ENCODE data around the gene MYO1A.

MYO1A gene

DNA sequence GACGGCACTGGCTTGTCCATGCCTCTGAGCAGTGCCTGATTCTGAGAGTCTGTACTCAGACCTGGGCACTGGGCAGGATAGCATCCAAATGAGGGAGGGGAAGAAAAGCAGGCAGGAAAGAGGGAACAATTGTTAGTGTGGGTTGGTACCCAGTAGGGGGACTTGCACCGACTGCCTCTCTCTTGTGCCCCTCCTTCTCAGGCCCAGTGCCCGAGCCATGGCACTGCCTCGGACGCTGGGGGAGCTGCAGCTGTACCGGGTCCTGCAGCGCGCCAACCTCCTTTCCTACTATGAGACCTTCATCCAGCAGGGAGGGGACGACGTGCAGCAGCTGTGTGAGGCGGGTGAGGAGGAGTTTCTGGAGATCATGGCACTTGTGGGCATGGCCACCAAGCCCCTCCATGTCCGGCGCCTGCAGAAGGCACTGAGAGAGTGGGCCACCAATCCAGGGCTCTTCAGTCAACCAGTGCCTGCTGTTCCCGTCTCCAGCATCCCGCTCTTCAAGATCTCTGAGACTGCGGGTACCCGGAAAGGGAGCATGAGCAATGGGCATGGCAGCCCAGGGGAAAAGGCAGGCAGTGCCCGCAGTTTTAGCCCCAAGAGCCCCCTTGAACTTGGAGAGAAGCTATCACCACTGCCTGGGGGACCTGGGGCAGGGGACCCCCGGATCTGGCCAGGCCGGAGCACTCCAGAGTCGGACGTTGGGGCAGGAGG lies 41.2 kb upstream of the MYO1A start:
- TF ChIP-seq EZH2 (IDR thresholded peaks at IDR 0.05; ENCODE audit: borderline replicate concordance, low read depth, low read length, severe bottlenecking) = no peak
- no peak for TF ChIP-seq CTCF (IDR thresholded peaks at IDR 0.05; ENCODE audit: borderline replicate concordance, extremely low read depth, low read length, poor library complexity, severe bottlenecking)
- no peak overlapping the region for H3K4me3 ChIP-seq (ENCODE audit: low read depth in 1 of 2, low read length in 2 of 2)
- no peak overlapping the region for H2AFZ ChIP-seq (ENCODE audit: low read depth, low read length)
- H3K27me3 ChIP-seq (ENCODE audit: insufficient read depth, low read length, poor library complexity) = no peaks in the 10 kb centered on the region
- ATAC-seq (ENCODE audit: insufficient read depth, low read depth) (no peak), DNase-seq (no peak)
- H3K9me3 ChIP-seq (ENCODE audit: insufficient read depth, low read length, severe bottlenecking) = no peaks in the 10 kb centered on the region
- peaks cover 11% of the 10 kb centered on the region for H3K79me2 ChIP-seq (ENCODE audit: insufficient read depth, low read length)
- peaks cover 16% of the 10 kb centered on the region for H4K20me1 ChIP-seq (ENCODE audit: insufficient read depth, low read length)
- H3K4me2 ChIP-seq (ENCODE audit: insufficient read depth, low read length) = 0 out of 2 replicates have a peak overlapping the region, but pooled peaks have one; percentile 21
- H3K36me3 ChIP-seq (ENCODE audit: insufficient read depth, low read length) = peaks cover 45% of the 10 kb centered on the region
- H3K9ac ChIP-seq (ENCODE audit: low read depth, low read length) = no peak overlapping the region
- no peak overlapping the region for H3K27ac ChIP-seq (ENCODE audit: low read length)
- H3K4me1 ChIP-seq (ENCODE audit: insufficient read depth, low read length) = peaks cover 30% of the 10 kb centered on the region

DNA sequence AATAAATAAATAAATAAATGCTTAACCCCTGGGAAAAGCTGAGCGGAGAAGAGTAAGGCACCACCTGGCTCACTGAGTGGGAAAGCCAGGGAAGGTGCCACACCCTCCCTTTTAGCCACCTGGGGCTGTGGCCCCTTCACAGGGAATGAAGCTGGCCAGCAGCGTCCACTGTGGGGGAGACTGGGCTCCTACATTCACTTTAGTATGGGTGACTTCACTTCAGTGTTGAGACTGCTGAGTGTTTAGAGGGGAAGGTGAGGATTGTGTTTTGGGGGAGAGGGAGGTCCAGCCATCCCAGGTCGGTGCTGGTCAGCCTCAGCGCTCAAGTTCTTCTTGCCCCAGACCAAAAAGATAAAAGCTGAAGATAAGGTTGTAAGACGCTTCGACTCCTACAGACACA lies 40.6 kb upstream of the MYO1A start:
- no peak for TF ChIP-seq CTCF (IDR thresholded peaks at IDR 0.05; ENCODE audit: borderline replicate concordance, extremely low read depth, low read length, poor library complexity, severe bottlenecking)
- no peak for TF ChIP-seq EZH2 (IDR thresholded peaks at IDR 0.05; ENCODE audit: borderline replicate concordance, low read depth, low read length, severe bottlenecking)
- Histone ChIP-seq H3K9me3 (ENCODE audit: insufficient read depth, low read length, severe bottlenecking) (no peaks in the 10 kb centered on the region), H4K20me1 (ENCODE audit: insufficient read depth, low read length) (peaks cover 16% of the 10 kb centered on the region), H3K27ac (ENCODE audit: low read length) (no peak overlapping the region), H3K4me1 (ENCODE audit: insufficient read depth, low read length) (peaks cover 35% of the 10 kb centered on the region), H3K4me3 (ENCODE audit: low read depth in 1 of 2, low read length in 2 of 2) (no peak overlapping the region), H3K79me2 (ENCODE audit: insufficient read depth, low read length) (peaks cover 11% of the 10 kb centered on the region), H3K36me3 (ENCODE audit: insufficient read depth, low read length) (peaks cover 39% of the 10 kb centered on the region), H3K27me3 (ENCODE audit: insufficient read depth, low read length, poor library complexity) (no peaks in the 10 kb centered on the region), H3K4me2 (ENCODE audit: insufficient read depth, low read length) (0 out of 2 replicates have a peak overlapping the region, but pooled peaks have one; percentile 21), H3K9ac (ENCODE audit: low read depth, low read length) (no peak overlapping the region), H2AFZ (ENCODE audit: low read depth, low read length) (no peak overlapping the region)
- DNase-seq = no peak
- no peak for ATAC-seq (ENCODE audit: insufficient read depth, low read depth)

GRCh38 chr12:57089271-57090245 lies 39.6 kb upstream of the MYO1A start:
- no peaks in the 10 kb centered on the region for H3K27me3 ChIP-seq (ENCODE audit: insufficient read depth, low read length, poor library complexity)
- H3K4me1 ChIP-seq (ENCODE audit: insufficient read depth, low read length) = peaks cover 35% of the 10 kb centered on the region
- H4K20me1 ChIP-seq (ENCODE audit: insufficient read depth, low read length) = peaks cover 15% of the 10 kb centered on the region
- ATAC-seq (ENCODE audit: insufficient read depth, low read depth) = no peak
- H3K4me3 ChIP-seq (ENCODE audit: low read depth in 1 of 2, low read length in 2 of 2) = peak overlapping the region; percentile 68 to 92
- peak overlapping the region; percentile 84 for H2AFZ ChIP-seq (ENCODE audit: low read depth, low read length)
- TF ChIP-seq CTCF (IDR thresholded peaks at IDR 0.05; ENCODE audit: borderline replicate concordance, extremely low read depth, low read length, poor library complexity, severe bottlenecking) (peak; percentile 10), EZH2 (IDR thresholded peaks at IDR 0.05; ENCODE audit: borderline replicate concordance, low read depth, low read length, severe bottlenecking) (no peak)
- H3K9me3 ChIP-seq (ENCODE audit: insufficient read depth, low read length, severe bottlenecking) = no peaks in the 10 kb centered on the region
- H3K79me2 ChIP-seq (ENCODE audit: insufficient read depth, low read length) = peaks cover 11% of the 10 kb centered on the region
- peak; percentile 62 for DNase-seq
- H3K9ac ChIP-seq (ENCODE audit: low read depth, low read length) = peak overlapping the region; percentile 83
- H3K36me3 ChIP-seq (ENCODE audit: insufficient read depth, low read length) = peaks cover 30% of the 10 kb centered on the region
- H3K4me2 ChIP-seq (ENCODE audit: insufficient read depth, low read length) = peak overlapping the region; percentile 98
- H3K27ac ChIP-seq (ENCODE audit: low read length) = peak overlapping the region; percentile 80

Measured in DND-41 (cell line).